Activated CD4-positive, alpha-beta T cell treated with anti-CD3 and anti-CD28 coated beads, Interleukin-2, amount 50 U/mL, for 48 hours (primary cell): ENCODE data around the gene SHMT2.

ENCODE experiments used
- DNase-seq, 2 experiments: peaks; one replicate each; pipeline ENCODE4 v3.0.0-alpha.2; 2020

Gene SHMT2

GRCh38 chr12:57241402-57242310 is 12.1 kb downstream of the SHMT2 start:
- DNase-seq, result no peak

GRCh38 chr12:57242329-57242690 is 12.8 kb downstream of the SHMT2 start:
- DNase-seq, result no peak

- peak; percentile 81 to 85 for DNase-seq
These were observed 13.4 kb downstream of the SHMT2 start for GRCh38 chr12:57242691-57243454.

GRCh38 chr12:57243521-57244311 is 14.2 kb downstream of the SHMT2 start:
- DNase-seq, result peak; percentile 89 to 91

GRCh38 chr12:57244312-57244696 is 14.8 kb downstream of the SHMT2 start:
- DNase-seq, result no peak

- DNase-seq, result no peak
These were observed 17.5 kb downstream of the SHMT2 start for GRCh38 chr12:57247041-57247440.

GRCh38 chr12:57248934-57249742 is 19.6 kb downstream of the SHMT2 start:
- DNase-seq, result no peak

- DNase-seq, result no peak
These were observed 21.0 kb downstream of the SHMT2 start for GRCh38 chr12:57250541-57250940.

GRCh38 chr12:57250956-57251355 is 21.4 kb downstream of the SHMT2 start, which contains the start of gene STAC3:
Gene STAC3, minus strand, starts transcription at chr12:57251187. Its CDS starts 1,551 bp downstream, at chr12:57249636.
- DNase-seq, result no peak

GRCh38 chr12:57254506-57255280 is 25.2 kb downstream of the SHMT2 start:
- DNase-seq, result no peak

GRCh38 chr12:57255916-57256315 is 26.4 kb downstream of the SHMT2 start:
- DNase-seq, result no peak

- DNase-seq, result no peak
These were observed 29.8 kb downstream of the SHMT2 start for GRCh38 chr12:57258977-57259970.

GRCh38 chr12:57260366-57260765 is 30.9 kb downstream of the SHMT2 start:
- DNase-seq, result no peak

GRCh38 chr12:57261428-57261865 is 31.9 kb downstream of the SHMT2 start:
- DNase-seq, result no peak

GRCh38 chr12:57262126-57262822 is 32.8 kb downstream of the SHMT2 start:
- DNase-seq, result no peak

GRCh38 chr12:57263096-57263495 is 33.6 kb downstream of the SHMT2 start:
- DNase-seq, result no peak

GRCh38 chr12:57266681-57267080 is 37.2 kb downstream of the SHMT2 start:
- DNase-seq, result no peak

- DNase-seq, result peak; percentile 41 to 51
These were observed 38.8 kb downstream of the SHMT2 start for GRCh38 chr12:57268264-57268663.

- no peak for DNase-seq
These were observed 41.5 kb downstream of the SHMT2 start for GRCh38 chr12:57270966-57271470.
